Measurements from ENCODE around the gene PDPR. TPM values are rescaled to one million over a fixed set of nuclear protein-coding genes. Genes with fewer than 3 reads are reported as not detected.

The PDPR gene
- total and polyA plus RNA-seq, 10 of the 15 experiments (the other 5 are each of a cell fraction or from before 2014, with no cell fraction given) = 2.6 to 29.1 (median 6.8) TPM

- H3K27ac ChIP-seq (ENCODE audit: control insufficient read depth, insufficient read depth) = no peak overlapping the region
- no peak overlapping the region for H3K4me3 ChIP-seq
- no peak for ATAC-seq
- H3K9me3 ChIP-seq (replicated peaks; ENCODE audit: control insufficient read depth, insufficient read depth, low read length) = no peaks in the 10 kb centered on the region
- H3K79me2 ChIP-seq (ENCODE audit: control insufficient read depth, insufficient read depth, low read length) = no peaks in the 10 kb centered on the region
- H3K36me3 ChIP-seq (ENCODE audit: control insufficient read depth in 2 of 2, insufficient read depth in 2 of 2, low read length in 1 of 2) = peaks cover 11 to 15% of the 10 kb centered on the region in 2 experiments; a peak in 3 of 4 replicates
- no peak overlapping the region for H3K4me2 ChIP-seq (ENCODE audit: control insufficient read depth, insufficient read depth)
- no peak overlapping the region for H2AFZ ChIP-seq (ENCODE audit: control insufficient read depth, low read depth, low read length)
- no peaks in the 10 kb centered on the region for H3K4me1 ChIP-seq (ENCODE audit: control insufficient read depth, insufficient read depth, low read length)
- BruUV-seq (replicated peaks) = no TSS peak
- in situ Hi-C loops (cut with MboI) = no loop called here
- no peak for FAIRE-seq
- CTCF ChIA-PET = no interaction called here
- TF ChIP-seq STAT1 (conservative IDR thresholded peaks at IDR 0.05) (no peak), HDAC6 (IDR thresholded peaks at IDR 0.05; ENCODE audit: unreplicated experiment) (no peak), LARP7 (IDR thresholded peaks at IDR 0.05) (no peak), SUPT20H (IDR thresholded peaks at IDR 0.05; ENCODE audit: borderline replicate concordance, control insufficient read depth, low read depth, low read length) (no peak), RAD21 (IDR thresholded peaks at IDR 0.05; ENCODE audit: insufficient read depth, low read depth, low read length) (no peak), MTA3 (IDR thresholded peaks at IDR 0.05; ENCODE audit: borderline replicate concordance, low read length) (no peak), YBX1 (IDR thresholded peaks at IDR 0.05) (no peak), FOXM1 (IDR thresholded peaks at IDR 0.05; ENCODE audit: low read depth, low read length) (no peak), NR2C1 (IDR thresholded peaks at IDR 0.05) (no peak), IRF4 (IDR thresholded peaks at IDR 0.05; ENCODE audit: low read depth, low read length) (no peak), SMAD1 (IDR thresholded peaks at IDR 0.05; ENCODE audit: low read depth, partially characterized antibody) (no peak), MYC (IDR thresholded peaks at IDR 0.05; ENCODE audit: insufficient read depth, insufficient read length, insufficient replicate concordance, low read length, severe bottlenecking) (no peak), TCF7 (IDR thresholded peaks at IDR 0.05; ENCODE audit: borderline replicate concordance) (no peak)
- TF ChIP-seq, protein P1, sequence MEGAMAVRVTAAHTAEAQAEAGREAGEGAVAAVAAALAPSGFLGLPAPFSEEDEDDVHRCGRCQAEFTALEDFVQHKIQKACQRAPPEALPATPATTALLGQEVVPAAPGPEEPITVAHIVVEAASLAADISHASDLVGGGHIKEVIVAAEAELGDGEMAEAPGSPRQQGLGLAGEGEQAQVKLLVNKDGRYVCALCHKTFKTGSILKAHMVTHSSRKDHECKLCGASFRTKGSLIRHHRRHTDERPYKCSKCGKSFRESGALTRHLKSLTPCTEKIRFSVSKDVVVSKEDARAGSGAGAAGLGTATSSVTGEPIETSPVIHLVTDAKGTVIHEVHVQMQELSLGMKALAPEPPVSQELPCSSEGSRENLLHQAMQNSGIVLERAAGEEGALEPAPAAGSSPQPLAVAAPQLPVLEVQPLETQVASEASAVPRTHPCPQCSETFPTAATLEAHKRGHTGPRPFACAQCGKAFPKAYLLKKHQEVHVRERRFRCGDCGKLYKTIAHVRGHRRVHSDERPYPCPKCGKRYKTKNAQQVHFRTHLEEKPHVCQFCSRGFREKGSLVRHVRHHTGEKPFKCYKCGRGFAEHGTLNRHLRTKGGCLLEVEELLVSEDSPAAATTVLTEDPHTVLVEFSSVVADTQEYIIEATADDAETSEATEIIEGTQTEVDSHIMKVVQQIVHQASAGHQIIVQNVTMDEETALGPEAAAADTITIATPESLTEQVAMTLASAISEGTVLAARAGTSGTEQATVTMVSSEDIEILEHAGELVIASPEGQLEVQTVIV (IDR thresholded peaks at IDR 0.05; ENCODE audit: borderline replicate concordance, partially characterized antibody) = no peak
- SMC1A ChIA-PET (ENCODE audit: uncharacterized antibody, unreplicated experiment) = no interaction called here
- no peak overlapping the region for H3K9ac ChIP-seq (ENCODE audit: control insufficient read depth, insufficient read depth, low read length)
- no peaks in the 10 kb centered on the region for H4K20me1 ChIP-seq (ENCODE audit: control insufficient read depth, insufficient read depth)
- RAD21 ChIA-PET (ENCODE audit: unreplicated experiment) = no interaction called here
- POLR2A ChIA-PET = no interaction called here
- intact Hi-C loops (cut with micrococcal nuclease; ENCODE audit: unreplicated experiment) = loop anchor here (10.0 kb wide), 2 partner anchors 94 to 494 kb away; partner anchors contain the start of gene EXOSC6
- no peaks in the 10 kb centered on the region for H3K27me3 ChIP-seq (replicated peaks in 1 of 2; ENCODE audit: control insufficient read depth in 2 of 2, insufficient read depth in 2 of 2, low read length in 1 of 2)
- 98% methylated on average over 6 of the region's 6 CpGs for WGBS (ENCODE audit: insufficient coverage, insufficient replicate concordance, low lambda C conversion rate, missing lambda C conversion rate)
- DNase-seq (ENCODE audit: low read depth, low spot score) = no peak
Observed at GRCh38 chr16:70160821-70161220, 46.7 kb downstream of the PDPR start.
